ENCODE measurements around the gene AHCY.
A peak's percentile ranks its signal among the peaks of the same experiment; 100 is the strongest.

Gene AHCY

DNA sequence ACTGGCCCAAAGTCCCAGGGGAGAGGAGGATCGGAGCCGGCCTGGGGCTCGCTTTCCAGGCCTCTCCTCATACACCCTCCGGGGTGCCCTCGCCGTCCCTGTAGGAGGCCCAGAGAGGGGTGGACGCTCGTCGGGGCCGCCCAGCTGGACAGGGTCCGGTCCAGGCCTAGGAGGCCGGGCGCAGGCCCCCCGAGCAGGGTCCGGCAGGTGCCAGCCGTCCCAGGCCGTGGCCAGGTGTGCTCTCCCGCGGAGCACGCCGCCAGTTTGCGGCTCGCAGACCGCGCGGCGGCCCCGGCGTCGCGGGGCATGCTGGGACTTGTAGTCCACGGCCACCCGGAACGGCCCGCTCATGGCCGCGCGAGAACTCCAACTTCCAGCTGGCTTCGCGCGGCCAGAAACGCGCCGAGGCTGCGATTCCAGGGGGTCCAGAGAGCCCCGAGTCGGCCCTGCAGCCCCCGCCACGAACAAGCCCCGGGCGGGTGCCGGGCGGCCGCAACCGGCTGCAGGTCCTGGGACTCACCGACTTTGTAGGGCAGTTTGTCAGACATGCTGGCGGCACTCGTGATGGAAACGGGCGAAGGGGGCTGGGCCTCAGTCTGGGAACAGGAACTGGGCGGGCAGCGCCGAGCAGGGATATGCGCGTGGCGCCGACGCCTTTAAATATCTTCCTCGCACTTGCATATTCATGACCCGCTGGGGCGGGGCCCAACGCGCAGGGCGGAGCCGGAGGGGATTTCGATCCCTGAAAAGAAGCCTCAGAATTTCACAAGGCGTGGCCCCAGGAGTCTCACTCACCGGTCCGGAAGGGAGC is at the start of gene AHCY:
Gene AHCY (minus strand): TSS at position 633 of the 811 bp plus-strand sequence. CDS start 85 bp downstream, at position 548.
- TF ChIP-seq FOXM1 (IDR thresholded peaks at IDR 0.05; ENCODE audit: borderline replicate concordance, low read depth), result no peak
- TF ChIP-seq, protein P1, sequence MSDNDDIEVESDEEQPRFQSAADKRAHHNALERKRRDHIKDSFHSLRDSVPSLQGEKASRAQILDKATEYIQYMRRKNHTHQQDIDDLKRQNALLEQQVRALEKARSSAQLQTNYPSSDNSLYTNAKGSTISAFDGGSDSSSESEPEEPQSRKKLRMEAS (IDR thresholded peaks at IDR 0.05), result peak; percentile 89
- peak; percentile 70 for TF ChIP-seq TAF1 (IDR thresholded peaks at IDR 0.05; ENCODE audit: low read depth)
- TF ChIP-seq EGR1 (IDR thresholded peaks at IDR 0.05), result no peak
- no peak for TF ChIP-seq RAD21 (IDR thresholded peaks at IDR 0.05; ENCODE audit: low read depth)
- TF ChIP-seq EP300 (IDR thresholded peaks at IDR 0.05; ENCODE audit: borderline replicate concordance), result no peak; the same call in 1 of the 2 replicates
- peak; percentile 38; the same call in 1 of the 2 replicates for TF ChIP-seq TCF12 (IDR thresholded peaks at IDR 0.05; ENCODE audit: low read depth)
- TF ChIP-seq TEAD4 (IDR thresholded peaks at IDR 0.05), result no peak; the same call in 1 of the 2 replicates
- TF ChIP-seq REST (IDR thresholded peaks at IDR 0.05; ENCODE audit: low read depth), result no peak
- TF ChIP-seq YY1 (IDR thresholded peaks at IDR 0.05; ENCODE audit: low read depth), result peak; percentile 62
- TF ChIP-seq NFIC (IDR thresholded peaks at IDR 0.05), result no peak
- TF ChIP-seq, protein P2, sequence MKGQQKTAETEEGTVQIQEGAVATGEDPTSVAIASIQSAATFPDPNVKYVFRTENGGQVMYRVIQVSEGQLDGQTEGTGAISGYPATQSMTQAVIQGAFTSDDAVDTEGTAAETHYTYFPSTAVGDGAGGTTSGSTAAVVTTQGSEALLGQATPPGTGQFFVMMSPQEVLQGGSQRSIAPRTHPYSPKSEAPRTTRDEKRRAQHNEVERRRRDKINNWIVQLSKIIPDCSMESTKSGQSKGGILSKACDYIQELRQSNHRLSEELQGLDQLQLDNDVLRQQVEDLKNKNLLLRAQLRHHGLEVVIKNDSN (IDR thresholded peaks at IDR 0.05), result no peak
- no peak for TF ChIP-seq CEBPB (IDR thresholded peaks at IDR 0.05)
- 0 out of 2 replicates have a peak, but pooled peaks have one; percentile 53 for TF ChIP-seq ZBTB7A (IDR thresholded peaks at IDR 0.05; ENCODE audit: low read depth)
- 0 out of 2 replicates have a peak, but pooled peaks have one; percentile 15 for TF ChIP-seq CREB1 (IDR thresholded peaks at IDR 0.05; ENCODE audit: low read depth)

DNA sequence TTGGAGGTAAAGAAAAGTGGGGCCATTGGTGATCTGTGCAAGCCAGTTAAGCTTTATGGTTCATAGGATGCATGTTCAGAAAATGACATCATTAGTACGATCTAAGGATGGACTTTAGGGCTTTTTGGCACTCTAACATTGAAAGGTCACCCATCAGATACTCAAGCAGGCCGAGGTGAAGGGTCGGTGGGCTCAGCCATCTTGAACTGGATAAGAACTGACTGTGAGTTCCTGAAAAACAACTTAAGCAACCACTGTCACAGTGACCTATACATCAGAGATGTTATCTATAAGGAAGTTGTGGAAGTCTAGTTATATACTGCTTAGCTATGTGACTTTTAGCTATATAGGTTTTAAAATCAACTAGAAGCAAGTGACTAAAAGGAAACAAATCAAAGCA is 46.9 kb upstream of the AHCY start:
- TF ChIP-seq CREB1 (IDR thresholded peaks at IDR 0.05; ENCODE audit: low read depth), result no peak
- TF ChIP-seq EP300 (IDR thresholded peaks at IDR 0.05; ENCODE audit: borderline replicate concordance), result no peak
- no peak for TF ChIP-seq YY1 (IDR thresholded peaks at IDR 0.05; ENCODE audit: low read depth)
- TF ChIP-seq FOXM1 (IDR thresholded peaks at IDR 0.05; ENCODE audit: borderline replicate concordance, low read depth), result no peak
- TF ChIP-seq REST (IDR thresholded peaks at IDR 0.05; ENCODE audit: low read depth), result no peak
- TF ChIP-seq CEBPB (IDR thresholded peaks at IDR 0.05), result no peak
- no peak for TF ChIP-seq TCF12 (IDR thresholded peaks at IDR 0.05; ENCODE audit: low read depth)
- no peak for TF ChIP-seq EGR1 (IDR thresholded peaks at IDR 0.05)
- no peak for TF ChIP-seq ZBTB7A (IDR thresholded peaks at IDR 0.05; ENCODE audit: low read depth)
- no peak for TF ChIP-seq TEAD4 (IDR thresholded peaks at IDR 0.05)

DNA sequence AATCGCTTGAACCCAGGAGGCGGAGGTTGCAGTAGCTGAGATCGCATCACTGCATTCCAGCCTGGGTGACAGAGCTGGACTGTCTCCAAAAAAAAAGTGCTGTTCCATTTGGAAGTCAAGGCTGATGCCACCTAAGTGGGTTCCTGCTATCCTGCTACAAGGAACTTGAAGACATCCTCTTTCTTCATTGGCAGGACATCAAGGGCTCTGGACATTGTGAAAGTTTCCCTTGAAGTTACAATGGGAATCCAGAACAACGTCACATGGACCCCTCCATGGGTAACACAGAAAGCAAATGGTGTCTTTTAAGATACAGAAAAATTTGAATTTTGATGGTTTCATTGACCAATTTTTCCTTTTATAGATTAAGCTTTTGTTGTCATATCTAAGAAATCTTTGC is 44.4 kb upstream of the AHCY start:
- no peak for TF ChIP-seq REST (IDR thresholded peaks at IDR 0.05; ENCODE audit: low read depth)
- no peak for TF ChIP-seq EP300 (IDR thresholded peaks at IDR 0.05; ENCODE audit: borderline replicate concordance)
- TF ChIP-seq CEBPB (IDR thresholded peaks at IDR 0.05), result no peak
- TF ChIP-seq TAF1 (IDR thresholded peaks at IDR 0.05; ENCODE audit: low read depth), result no peak
- TF ChIP-seq CREB1 (IDR thresholded peaks at IDR 0.05; ENCODE audit: low read depth), result no peak
- TF ChIP-seq FOXM1 (IDR thresholded peaks at IDR 0.05; ENCODE audit: borderline replicate concordance, low read depth), result no peak
- TF ChIP-seq EGR1 (IDR thresholded peaks at IDR 0.05), result no peak
- TF ChIP-seq TEAD4 (IDR thresholded peaks at IDR 0.05), result no peak
- no peak for TF ChIP-seq TCF12 (IDR thresholded peaks at IDR 0.05; ENCODE audit: low read depth)
- no peak for TF ChIP-seq ZBTB7A (IDR thresholded peaks at IDR 0.05; ENCODE audit: low read depth)
- TF ChIP-seq, protein P2 (IDR thresholded peaks at IDR 0.05), result no peak
- TF ChIP-seq NFIC (IDR thresholded peaks at IDR 0.05), result no peak

DNA sequence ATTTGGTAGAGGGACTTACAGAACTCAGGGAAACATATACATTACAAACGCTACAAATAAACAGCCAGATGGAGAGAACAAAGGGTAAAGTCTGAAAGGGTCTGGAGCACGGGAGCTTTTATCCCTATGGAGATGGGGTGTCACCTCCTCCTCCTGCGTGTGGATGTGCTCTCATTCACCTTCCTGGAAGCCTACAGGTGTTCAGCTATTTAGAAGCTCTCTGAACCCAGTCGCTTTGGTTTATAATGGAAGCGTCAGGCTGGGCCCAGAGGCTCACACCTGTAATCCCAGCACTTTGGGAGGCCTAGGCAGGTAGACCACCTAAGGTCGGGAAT is 42.2 kb upstream of the AHCY start:
- TF ChIP-seq, protein P2 (IDR thresholded peaks at IDR 0.05), result no peak
- TF ChIP-seq CEBPB (IDR thresholded peaks at IDR 0.05) (no peak), TEAD4 (IDR thresholded peaks at IDR 0.05) (no peak), RAD21 (IDR thresholded peaks at IDR 0.05; ENCODE audit: low read depth) (no peak), TAF1 (IDR thresholded peaks at IDR 0.05; ENCODE audit: low read depth) (no peak), FOXM1 (IDR thresholded peaks at IDR 0.05; ENCODE audit: borderline replicate concordance, low read depth) (no peak), EP300 (IDR thresholded peaks at IDR 0.05; ENCODE audit: borderline replicate concordance) (no peak)
- TF ChIP-seq, protein P1 (IDR thresholded peaks at IDR 0.05), result no peak

Measured in Ishikawa (cell line).